Non-pigmented ciliary epithelial cell (primary cell): ENCODE results near the gene PIK3C3.
"Not testable (repeated sequence)": the region's sequence is repeated elsewhere in the genome, so short reads cannot be mapped to it uniquely, and the experiment has no call there.

ENCODE experiments used
- DNase-seq: peaks from one replicate; pipeline ENCODE4 v3.0.0-alpha.2; 2010; ENCODE audit warnings: low read depth

PIK3C3 gene

GRCh38 chr18:42024131-42024530 lies 69.1 kb downstream of the PIK3C3 start:
- DNase-seq = no peak

GRCh38 chr18:42025491-42025890 lies 70.5 kb downstream of the PIK3C3 start:
- no peak for DNase-seq

GRCh38 chr18:42025974-42026625 lies 71.1 kb downstream of the PIK3C3 start:
- DNase-seq = no peak

- DNase-seq = peak; percentile 9
These were observed 73.3 kb downstream of the PIK3C3 start for GRCh38 chr18:42028247-42028832.

GRCh38 chr18:42029092-42029491 lies 74.1 kb downstream of the PIK3C3 start:
- DNase-seq = no peak

GRCh38 chr18:42030586-42031182 lies 75.7 kb downstream of the PIK3C3 start:
- DNase-seq = no peak

- no peak for DNase-seq
These were observed 77.4 kb downstream of the PIK3C3 start for GRCh38 chr18:42032447-42032846.

GRCh38 chr18:42033137-42033810 lies 78.2 kb downstream of the PIK3C3 start:
- no peak for DNase-seq

GRCh38 chr18:42038936-42039335 lies 83.9 kb downstream of the PIK3C3 start:
- peak; percentile 88 for DNase-seq

GRCh38 chr18:42039396-42039795 lies 84.4 kb downstream of the PIK3C3 start:
- DNase-seq = no peak

- no peak for DNase-seq
These were observed 86.8 kb downstream of the PIK3C3 start for GRCh38 chr18:42041793-42042192.

- no peak for DNase-seq
These were observed 90.3 kb downstream of the PIK3C3 start for GRCh38 chr18:42045346-42045745.

GRCh38 chr18:42047721-42048120 lies 92.7 kb downstream of the PIK3C3 start:
- no peak for DNase-seq

- peak; percentile 85 for DNase-seq
These were observed 93.1 kb downstream of the PIK3C3 start for GRCh38 chr18:42048158-42048557.

- DNase-seq = not testable (repeated sequence)
These were observed 94.5 kb downstream of the PIK3C3 start for GRCh38 chr18:42049536-42049935.

- no peak for DNase-seq
These were observed 96.4 kb downstream of the PIK3C3 start for GRCh38 chr18:42051411-42051810.

- no peak for DNase-seq
These were observed 97.2 kb downstream of the PIK3C3 start for GRCh38 chr18:42052122-42052708.

- DNase-seq = no peak
These were observed 98.3 kb downstream of the PIK3C3 start for GRCh38 chr18:42053188-42053781.

GRCh38 chr18:42064109-42064508 lies 109.1 kb downstream of the PIK3C3 start:
- DNase-seq = no peak

GRCh38 chr18:42067518-42067917 lies 112.5 kb downstream of the PIK3C3 start:
- DNase-seq = no peak

- no peak for DNase-seq
These were observed 113.0 kb downstream of the PIK3C3 start for GRCh38 chr18:42068030-42068429.

GRCh38 chr18:42069036-42069435 lies 114.0 kb downstream of the PIK3C3 start:
- no peak for DNase-seq
